Colonic mucosa (tissue), 4 donors: ENCODE data around the gene BBS7. TPM values are rescaled to one million over a fixed set of nuclear protein-coding genes. Genes with fewer than 3 reads are reported as not detected.
A peak's percentile ranks its signal among the peaks of the same experiment; 100 is the strongest.

Experiments used
- DNase-seq: peaks from one replicate; pipeline ENCODE4 v3.0.0-alpha.2; 2020
- H3K27ac ChIP-seq: fragments of 200-600 bp; one replicate; pipeline ENCODE4 v1.8.0; 2021
- H3K27me3 ChIP-seq: fragments of 200-600 bp; one replicate; pipeline ENCODE4 v1.8.0; 2021
- H3K36me3 ChIP-seq: fragments of 200-600 bp; one replicate; pipeline ENCODE4 v1.8.0; 2021
- H3K4me1 ChIP-seq: fragments of 200-600 bp; one replicate; pipeline ENCODE4 v1.8.0; 2021; ENCODE audit warnings: mild to moderate bottlenecking
- H3K4me3 ChIP-seq: fragments of 200-600 bp; one replicate; pipeline ENCODE4 v1.8.0; 2021
- H3K9ac ChIP-seq, 2 donors: one replicate each; pipeline ENCODE4 v1.7.0; 2013; ENCODE audit warnings: control low read depth in 2 of 2, low read depth in 2 of 2, low read length in 2 of 2
- H3K9me3 ChIP-seq: fragments of 200-600 bp; one replicate; pipeline ENCODE4 v1.8.0; 2021
- intact Hi-C: fragments of 100-400 bp; cut with DNase I; formaldehyde crosslinking; loops from one replicate; pipeline ENCODE4 v1.14.1; 2022
- total RNA-seq, 2 donors: library from RNA; stranded (reverse); fragmentation: NEBNext Ultra II Directional in 1 of 2; extraction: Animal tissue kit (Norgen Biotek cat#: 25700) in 1 of 2; gene quantifications; one replicate each; pipeline ENCODE4 v1.2.1, GENCODE V29; 2021
- TF ChIP-seq, protein P1 (sequence below): fragments of 200-600 bp; IDR thresholded peaks from one replicate; pipeline ENCODE4 v1.8.0; 2022; ENCODE audit warnings: antibody characterized with exemption, mild to moderate bottlenecking
- donor health status: healthy.
- donor health status: DM: no; HTN: no; CAD: no.
- donor health status: DM: no; HTN: no; CAD: no.

BBS7 gene, protein sequence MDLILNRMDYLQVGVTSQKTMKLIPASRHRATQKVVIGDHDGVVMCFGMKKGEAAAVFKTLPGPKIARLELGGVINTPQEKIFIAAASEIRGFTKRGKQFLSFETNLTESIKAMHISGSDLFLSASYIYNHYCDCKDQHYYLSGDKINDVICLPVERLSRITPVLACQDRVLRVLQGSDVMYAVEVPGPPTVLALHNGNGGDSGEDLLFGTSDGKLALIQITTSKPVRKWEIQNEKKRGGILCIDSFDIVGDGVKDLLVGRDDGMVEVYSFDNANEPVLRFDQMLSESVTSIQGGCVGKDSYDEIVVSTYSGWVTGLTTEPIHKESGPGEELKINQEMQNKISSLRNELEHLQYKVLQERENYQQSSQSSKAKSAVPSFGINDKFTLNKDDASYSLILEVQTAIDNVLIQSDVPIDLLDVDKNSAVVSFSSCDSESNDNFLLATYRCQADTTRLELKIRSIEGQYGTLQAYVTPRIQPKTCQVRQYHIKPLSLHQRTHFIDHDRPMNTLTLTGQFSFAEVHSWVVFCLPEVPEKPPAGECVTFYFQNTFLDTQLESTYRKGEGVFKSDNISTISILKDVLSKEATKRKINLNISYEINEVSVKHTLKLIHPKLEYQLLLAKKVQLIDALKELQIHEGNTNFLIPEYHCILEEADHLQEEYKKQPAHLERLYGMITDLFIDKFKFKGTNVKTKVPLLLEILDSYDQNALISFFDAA
- 10 to 100 TPM; 13.6 to 15.6 TPM for total RNA-seq

DNA sequence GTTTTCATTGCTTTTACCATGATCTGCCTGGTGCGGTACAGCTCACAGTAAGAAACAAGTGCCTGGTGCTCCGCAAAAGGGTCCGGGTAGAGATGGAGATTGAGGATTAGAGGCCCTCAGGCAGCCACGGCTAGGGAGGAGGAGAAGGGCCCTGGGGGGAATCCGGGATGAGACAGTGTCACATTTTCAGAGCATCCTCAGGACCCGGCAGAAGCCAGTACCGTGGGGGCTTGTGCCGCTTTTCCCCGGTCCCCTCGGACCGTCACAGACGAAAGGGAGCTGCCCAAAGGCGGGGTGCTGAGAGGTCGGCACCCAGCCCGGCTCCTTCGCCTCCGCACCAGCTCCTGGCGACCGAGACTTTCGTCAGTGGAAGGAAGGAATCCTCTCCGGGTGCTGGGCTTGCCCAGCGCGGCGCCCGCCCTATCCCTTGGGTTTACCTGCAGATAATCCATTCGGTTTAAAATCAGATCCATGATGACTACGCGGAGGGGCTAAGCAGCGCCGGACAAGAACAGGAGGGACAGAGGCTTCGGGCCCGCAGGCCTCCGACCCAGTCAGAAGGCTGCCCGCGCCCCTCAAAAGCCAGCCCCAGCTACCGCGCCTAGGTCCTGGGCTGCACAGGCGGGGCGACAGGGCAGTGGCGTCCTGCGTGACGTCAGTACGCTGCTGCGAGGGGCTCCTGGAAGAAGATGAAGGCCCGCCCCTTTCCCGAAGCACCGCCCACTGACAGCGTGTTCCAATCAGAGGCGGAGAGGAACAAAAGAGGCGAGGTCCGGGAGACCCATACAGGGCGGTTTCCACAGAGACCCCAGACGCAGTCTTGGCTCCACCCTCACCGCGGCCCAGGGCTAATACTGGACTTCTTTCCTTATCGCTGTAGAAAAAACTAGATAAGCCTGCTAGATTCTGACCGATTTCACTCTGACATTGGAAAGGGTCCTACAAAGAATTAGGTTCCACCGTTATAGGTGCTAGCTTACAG is at the start of gene BBS7:
TSS of gene BBS7 (minus strand) at position 634 of the 982 bp plus-strand sequence. CDS start at position 473, 161 bp downstream.
- Histone ChIP-seq H3K4me1 (no peaks in the 10 kb centered on the region), H3K36me3 (no peaks in the 10 kb centered on the region), H3K9me3 (no peaks in the 10 kb centered on the region), H3K27me3 (no peaks in the 10 kb centered on the region), H3K9ac (peak within 1 kb of the TSS; percentile 79 to 84), H3K4me3 (peak within 1 kb of the TSS; percentile 53), H3K27ac (peak within 1 kb of the TSS; percentile 74)
- TF ChIP-seq, protein P1, sequence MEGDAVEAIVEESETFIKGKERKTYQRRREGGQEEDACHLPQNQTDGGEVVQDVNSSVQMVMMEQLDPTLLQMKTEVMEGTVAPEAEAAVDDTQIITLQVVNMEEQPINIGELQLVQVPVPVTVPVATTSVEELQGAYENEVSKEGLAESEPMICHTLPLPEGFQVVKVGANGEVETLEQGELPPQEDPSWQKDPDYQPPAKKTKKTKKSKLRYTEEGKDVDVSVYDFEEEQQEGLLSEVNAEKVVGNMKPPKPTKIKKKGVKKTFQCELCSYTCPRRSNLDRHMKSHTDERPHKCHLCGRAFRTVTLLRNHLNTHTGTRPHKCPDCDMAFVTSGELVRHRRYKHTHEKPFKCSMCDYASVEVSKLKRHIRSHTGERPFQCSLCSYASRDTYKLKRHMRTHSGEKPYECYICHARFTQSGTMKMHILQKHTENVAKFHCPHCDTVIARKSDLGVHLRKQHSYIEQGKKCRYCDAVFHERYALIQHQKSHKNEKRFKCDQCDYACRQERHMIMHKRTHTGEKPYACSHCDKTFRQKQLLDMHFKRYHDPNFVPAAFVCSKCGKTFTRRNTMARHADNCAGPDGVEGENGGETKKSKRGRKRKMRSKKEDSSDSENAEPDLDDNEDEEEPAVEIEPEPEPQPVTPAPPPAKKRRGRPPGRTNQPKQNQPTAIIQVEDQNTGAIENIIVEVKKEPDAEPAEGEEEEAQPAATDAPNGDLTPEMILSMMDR: no peak
- peak; percentile 100 for DNase-seq
- intact Hi-C loops: no loop called here

DNA sequence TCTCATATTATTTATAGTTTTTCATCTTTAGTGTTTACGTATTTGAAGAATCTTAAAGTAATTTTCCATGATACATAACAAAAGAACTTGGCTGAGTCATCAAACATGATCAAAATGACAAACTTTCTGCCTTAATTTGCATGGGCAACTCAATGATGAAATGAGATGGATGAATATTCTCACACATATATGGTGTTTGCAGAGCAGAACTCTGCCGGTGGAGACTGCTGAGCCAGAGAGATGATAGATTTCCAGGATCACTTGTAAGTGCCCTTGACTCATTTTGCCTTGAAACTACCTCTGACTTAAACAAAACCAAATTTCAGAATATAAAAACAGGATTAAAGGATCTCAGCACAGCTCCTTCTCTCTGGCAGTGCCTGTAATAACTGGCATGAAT is 43.4 kb upstream of the BBS7 start:
- no peak overlapping the region for H3K9ac ChIP-seq
- H3K27me3 ChIP-seq: no peaks in the 10 kb centered on the region
- no peak overlapping the region for H3K27ac ChIP-seq
- TF ChIP-seq, protein P1: no peak
- intact Hi-C loops: no loop called here
- no peaks in the 10 kb centered on the region for H3K4me1 ChIP-seq
- H3K4me3 ChIP-seq: no peak overlapping the region
- H3K9me3 ChIP-seq: no peaks in the 10 kb centered on the region
- no peak for DNase-seq
- H3K36me3 ChIP-seq: no peaks in the 10 kb centered on the region

DNA sequence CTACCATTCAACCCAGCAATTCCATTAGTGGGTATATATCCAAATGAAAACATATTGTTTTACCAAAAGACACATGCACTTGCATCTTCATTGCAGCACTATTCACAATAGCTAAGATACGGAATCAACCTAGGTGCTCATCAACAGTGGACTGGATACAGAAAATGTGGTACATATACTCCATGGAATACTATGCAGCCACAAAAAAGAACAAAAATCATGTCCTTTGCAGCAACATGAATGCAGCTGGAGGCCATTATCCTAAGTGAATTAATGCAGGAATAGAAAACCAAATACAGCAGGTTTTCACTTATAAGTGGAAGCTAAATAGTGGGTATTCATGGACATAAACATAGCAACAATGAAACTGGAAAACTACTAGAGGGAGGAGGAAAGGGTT is 38.1 kb upstream of the BBS7 start:
- Histone ChIP-seq H3K27ac (no peak overlapping the region), H3K9ac (no peak overlapping the region), H3K9me3 (no peaks in the 10 kb centered on the region), H3K27me3 (no peaks in the 10 kb centered on the region), H3K4me3 (no peak overlapping the region), H3K36me3 (no peaks in the 10 kb centered on the region), H3K4me1 (no peaks in the 10 kb centered on the region)
- DNase-seq: no peak
- intact Hi-C loops: loop anchor here (10.0 kb wide), 1 partner anchor 676 kb away; no protein-coding TSS in a partner anchor
- TF ChIP-seq, protein P1: no peak

DNA sequence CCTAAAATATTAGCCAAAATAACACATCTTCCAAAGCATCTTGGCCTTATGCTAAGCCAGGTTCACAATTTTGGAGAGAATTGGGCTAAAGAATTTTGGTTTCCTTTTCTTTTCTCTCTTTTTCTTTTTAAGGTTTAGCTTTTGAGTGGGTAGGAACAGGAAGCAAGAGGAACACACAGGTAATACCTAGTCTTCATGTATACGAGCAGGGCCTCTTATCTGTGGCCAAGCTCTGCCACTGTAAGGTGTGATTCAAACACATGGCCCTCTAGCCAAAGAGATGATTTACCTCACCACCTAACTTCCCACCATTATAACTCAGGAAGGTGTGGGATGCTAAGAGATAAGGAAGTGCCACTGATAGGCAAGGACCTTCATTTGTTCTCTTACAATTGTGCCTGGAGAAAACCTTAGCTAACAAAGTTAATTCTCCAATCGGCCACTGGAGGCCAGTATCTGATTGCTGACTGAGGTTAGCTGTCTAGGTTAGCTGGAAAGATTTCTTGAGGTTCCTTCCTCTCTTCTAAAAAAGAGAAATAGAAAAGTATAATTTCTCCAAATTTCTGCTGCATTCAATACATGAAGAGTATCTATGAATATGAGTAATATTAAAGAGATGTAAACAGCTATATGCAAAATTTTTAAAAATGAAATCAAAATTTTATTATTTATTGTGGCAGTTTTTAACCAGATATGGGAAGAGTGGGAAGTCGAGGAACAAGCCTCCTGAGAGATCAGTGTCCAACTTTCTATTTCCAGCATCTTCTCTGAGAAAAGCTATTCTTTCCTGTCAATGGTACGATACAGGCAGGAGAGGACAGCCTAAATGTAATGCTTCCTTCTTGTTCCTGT is 30.1 kb upstream of the BBS7 start:
- H3K27me3 ChIP-seq: no peaks in the 10 kb centered on the region
- intact Hi-C loops: loop anchor here (5.0 to 10.0 kb wide), 2 partner anchors 97 to 684 kb away; no protein-coding TSS in a partner anchor
- H3K27ac ChIP-seq: no peak overlapping the region

More for the DNA sequence above, 30.1 kb upstream of the BBS7 start:
- H3K9ac ChIP-seq: no peak overlapping the region
- TF ChIP-seq, protein P1: peak; percentile 59
- no peaks in the 10 kb centered on the region for H3K4me1 ChIP-seq
- peak; percentile 44 for DNase-seq
- no peaks in the 10 kb centered on the region for H3K36me3 ChIP-seq
- H3K9me3 ChIP-seq: no peaks in the 10 kb centered on the region
- H3K4me3 ChIP-seq: no peak overlapping the region
